GM19351 (cell line): Measurements from ENCODE around the gene BAZ2B.

Source experiments
- ATAC-seq: cut with Tn5 transposase; IDR thresholded peaks from one replicate; pipeline ENCODE4 v1.9.1; 2021; ENCODE audit warnings: mild to moderate bottlenecking, moderate library complexity; ENCODE audit not compliant: unreplicated experiment

The BAZ2B gene

DNA sequence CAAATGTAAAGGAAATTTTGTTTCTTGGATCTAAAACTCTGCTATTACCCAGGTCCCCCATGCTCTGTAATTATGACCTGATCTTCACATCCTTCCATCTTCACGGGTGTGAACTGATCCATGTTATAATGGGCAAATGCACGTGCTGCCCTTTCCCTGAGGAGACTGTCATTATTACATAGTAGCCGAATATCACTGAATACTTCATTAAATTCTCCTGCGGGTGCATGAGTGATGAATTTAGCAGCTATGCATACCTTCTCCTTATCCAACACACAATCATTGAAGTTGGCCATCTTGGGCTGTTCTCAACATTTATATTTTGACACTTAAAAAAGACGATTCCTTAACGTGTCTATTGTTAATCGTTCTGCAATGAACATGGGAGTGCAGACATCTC, 153.4 kb downstream of the BAZ2B start:
- ATAC-seq: no peak

DNA sequence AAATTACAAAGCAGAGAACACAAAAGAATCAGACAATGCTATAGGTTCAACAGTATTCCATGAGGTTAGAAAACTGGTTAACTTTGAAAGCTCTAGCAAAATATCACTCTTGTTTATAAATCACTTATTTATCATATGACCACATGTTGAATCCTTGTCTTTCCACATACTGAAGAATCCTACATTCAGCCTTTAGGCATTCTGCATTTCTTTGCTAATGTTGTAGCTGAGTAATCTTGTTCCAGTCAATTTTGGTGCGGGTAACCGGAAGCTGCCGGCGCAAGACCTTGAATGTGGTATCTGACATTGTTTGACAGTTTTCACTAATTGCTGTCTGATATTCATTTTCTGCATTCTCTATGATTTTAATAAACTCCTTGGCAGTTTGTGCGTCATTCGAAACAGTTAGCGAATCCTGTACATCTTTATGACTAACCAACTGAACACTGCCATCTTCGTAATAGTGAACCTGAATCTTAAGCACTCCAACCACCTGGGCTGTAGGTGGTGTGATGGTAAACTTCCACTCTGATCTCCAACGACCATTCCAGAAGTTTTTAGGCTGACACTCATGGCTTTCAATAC, 154.1 kb downstream of the BAZ2B start:
- ATAC-seq: no peak

DNA sequence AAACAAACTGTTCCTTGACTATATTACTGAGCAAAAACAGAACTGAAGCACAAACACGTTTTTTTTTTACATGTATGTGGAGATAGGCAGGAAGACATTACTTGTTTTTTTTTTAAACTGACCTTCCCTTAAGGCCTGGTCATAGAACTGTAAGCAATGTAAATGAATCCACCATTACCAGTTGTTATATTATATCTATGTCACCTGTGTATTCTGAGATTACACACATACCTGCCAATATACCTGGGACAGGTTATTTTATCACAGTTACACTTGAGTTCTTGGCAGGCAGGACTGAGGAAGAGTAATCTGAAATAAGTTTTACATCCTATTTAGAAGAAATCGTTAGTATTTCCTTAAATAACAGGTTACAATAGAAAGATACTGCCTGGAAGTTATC, 155.3 kb downstream of the BAZ2B start:
- no peak for ATAC-seq

DNA sequence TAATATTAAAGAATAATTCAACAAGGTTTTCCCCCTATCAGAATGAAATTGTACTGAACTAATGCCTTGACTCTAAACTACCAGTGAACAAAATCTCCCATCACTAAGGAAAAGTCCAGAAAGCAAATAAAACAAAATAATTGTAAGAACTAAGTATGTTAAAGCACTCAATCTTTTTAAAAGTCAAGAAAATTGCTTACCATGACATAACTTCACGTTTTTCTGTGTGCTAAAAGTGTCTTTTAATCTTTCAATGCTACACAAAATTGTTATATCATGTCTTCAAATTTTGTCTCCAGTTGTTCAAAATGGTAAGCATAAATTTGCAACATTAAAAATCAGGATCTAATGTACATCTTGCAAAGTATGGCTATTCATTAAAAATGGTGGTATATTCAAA, 156.1 kb downstream of the BAZ2B start:
- no peak for ATAC-seq

DNA sequence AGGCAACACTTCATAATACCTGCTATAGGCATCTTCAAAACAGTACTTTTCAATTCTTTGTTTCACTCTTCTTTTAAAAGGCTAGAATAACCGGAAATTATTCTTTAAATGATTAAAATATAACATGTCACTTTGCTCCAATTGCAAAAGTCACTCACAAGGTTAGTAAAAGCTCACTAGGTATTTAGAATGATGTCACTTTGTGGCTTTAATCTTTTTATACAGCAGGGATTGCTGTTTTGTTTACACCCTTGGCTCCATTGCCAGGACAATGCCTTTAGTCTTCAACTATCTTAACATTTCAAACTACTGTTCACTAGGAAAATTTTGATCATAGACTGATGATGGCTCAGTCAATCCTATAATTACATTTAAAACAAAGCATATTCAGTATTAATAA, 157.1 kb downstream of the BAZ2B start:
- ATAC-seq: no peak

DNA sequence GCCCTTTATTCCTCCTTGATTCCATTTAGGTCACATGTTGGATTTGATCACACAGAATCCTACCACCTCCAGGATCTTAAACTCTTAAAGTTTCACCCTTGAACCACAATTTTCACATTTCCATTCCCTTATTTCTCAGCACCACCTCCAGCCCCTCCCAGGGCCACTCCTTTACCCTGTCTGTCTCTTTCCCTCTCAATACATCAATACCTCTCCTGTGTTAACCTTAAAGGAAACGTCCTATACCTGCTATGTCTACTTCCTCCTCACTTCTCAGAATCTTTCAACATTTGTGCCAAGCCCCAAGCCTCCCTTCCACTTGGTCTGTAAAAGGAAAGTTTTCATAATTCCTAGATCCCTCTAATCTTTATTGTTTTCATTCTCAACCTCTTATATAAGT, 158.8 kb downstream of the BAZ2B start:
- ATAC-seq: no peak

DNA sequence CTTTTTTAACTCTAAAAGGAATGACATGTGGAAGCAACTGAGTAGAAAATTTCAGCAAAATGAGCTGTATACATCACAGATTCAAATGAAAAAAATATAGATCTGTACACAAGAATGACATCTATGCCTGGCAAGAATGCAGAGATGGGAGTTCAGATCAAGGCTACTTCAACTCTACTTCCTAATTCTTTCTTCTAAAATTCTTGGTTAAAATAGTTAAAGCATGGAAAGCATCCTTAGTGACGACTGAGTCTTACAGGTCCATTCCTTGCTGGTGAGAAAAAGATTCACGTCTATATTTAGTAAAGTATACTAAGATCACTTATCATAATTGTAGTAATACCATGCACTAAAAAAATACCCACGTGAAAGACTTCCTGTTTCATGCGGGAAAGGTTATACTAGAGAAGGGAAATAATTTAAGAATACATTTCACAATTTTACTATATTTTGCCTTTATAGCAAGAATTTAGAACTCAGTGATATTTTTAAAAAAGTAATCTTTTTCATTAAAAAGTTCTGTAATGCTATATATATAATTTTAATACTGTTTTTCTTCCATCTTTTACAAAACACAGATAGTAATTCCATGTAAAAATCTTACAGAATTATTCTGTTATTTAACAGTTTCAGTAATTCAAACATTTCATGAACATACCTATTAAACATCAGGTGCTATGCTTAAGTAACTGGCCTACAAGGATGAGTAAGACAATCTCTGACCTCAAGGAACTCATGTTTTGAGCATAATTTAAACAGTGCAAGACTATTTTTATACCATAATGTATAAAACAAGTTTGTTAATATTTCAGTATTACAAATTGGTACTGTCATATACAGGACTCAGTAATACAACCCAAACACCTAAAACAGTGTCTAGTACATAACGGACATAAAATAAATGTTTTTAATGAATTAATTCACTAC, 159.6 kb downstream of the BAZ2B start:
- ATAC-seq: peak; percentile 55

DNA sequence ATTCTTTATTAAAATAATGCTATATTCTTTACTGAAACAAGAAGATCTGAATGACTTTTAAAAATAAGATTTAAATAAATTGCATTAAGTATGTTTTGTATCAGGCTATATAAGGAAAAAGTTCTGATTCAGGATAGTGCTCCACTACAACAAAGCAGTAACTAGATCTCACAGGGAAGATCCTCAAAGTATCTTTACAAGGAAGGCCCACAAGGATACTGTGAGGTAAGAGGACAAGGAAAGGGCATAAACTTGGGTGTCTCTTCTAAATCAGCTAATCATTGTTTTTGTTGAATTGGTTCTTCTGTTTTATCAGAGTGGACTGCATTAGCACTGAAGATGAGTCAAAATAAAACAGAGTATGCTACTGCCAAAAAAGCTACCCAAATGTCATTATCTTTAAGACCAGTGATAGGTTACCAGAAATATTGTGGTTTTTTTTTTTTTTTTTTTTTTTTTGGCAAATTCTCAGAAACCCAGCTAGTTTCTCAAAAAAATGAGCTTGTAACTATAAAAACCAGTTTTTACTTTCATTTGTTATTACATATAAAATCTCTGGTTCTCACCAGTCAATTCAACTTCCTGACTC, 160.9 kb downstream of the BAZ2B start:
- ATAC-seq: no peak

DNA sequence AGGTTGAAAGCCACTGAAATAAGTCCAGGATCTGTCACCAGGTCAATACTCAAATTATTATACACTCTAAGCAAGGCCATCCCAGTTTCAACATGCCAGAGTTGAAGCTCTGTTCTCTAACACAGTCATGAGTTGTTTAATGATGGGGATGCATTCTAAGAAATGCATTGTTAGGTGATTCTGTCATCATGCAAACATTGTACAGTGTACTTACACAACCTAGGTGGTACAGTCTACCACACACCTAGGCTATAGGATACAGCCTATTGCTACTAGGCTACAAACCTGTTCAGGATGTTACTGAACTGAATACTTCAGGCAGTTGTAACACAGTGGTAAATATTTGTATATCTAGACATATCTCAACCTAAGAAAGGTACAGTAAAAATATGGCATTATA, 162.2 kb downstream of the BAZ2B start:
- ATAC-seq: no peak

DNA sequence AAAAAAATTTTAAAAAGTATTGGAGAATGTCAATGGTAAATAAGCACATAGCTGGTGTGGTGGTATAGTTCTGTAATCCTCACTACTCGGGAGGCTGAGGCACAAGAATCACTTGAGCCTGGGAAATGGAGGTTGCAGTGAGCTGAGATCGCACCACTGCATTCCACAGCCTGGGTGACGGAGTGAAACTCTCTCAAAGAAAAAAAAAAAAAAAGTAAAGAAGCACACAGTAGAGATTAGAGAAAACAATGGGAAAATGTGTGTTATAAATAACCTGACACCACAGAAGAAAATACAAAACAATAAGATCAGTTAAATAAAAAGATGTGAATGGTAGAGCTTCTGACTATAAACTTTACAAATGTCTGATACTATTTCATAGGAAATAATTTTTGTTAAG, 166.2 kb downstream of the BAZ2B start:
- no peak for ATAC-seq

DNA sequence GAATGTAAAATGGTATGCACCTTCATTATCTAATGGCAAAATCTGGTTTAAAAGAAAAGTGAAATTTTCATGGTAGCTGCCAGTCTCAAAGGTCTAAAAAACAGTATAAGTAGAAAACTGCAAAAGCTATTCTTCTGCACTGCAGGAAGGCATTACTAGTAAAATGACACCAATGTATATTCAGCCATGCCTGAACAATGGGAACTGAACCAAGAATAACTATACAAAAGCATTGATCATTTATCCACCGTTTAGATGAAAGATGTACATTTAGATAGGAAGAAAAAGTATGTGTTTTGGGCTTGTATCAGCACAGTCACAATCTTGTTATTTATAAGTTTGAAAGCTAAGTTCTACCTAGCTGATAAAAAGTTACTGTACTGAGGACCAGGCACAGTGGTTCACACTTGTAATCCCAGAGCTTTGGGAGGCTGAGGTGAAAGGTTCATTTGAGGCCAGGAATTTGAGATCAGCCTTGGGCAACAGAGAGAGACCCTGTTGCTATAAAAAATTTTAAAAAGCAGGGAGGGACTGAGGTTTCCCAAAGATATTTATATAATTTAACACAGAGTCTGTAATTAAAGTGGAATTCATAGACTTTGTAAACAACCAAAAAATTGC, 166.7 kb downstream of the BAZ2B start:
- no peak for ATAC-seq

DNA sequence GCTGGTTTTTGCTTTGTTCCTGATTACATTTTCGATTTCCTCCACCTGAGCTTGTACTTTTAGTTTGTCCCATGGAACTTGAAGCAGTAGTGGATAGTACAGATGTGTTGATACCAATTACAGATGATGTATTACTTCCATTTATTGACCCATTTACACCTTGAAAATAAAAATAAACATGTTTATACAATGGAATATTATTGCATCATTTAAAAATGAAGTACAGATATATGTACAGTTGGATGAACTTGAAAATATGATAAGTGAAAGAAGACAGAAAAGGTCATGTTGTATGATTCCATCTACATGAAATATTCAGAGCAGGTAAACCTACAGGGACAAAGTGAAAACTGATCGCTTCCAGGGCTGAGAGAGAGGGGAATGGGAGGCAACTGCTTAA, 169.5 kb downstream of the BAZ2B start:
- no peak for ATAC-seq

DNA sequence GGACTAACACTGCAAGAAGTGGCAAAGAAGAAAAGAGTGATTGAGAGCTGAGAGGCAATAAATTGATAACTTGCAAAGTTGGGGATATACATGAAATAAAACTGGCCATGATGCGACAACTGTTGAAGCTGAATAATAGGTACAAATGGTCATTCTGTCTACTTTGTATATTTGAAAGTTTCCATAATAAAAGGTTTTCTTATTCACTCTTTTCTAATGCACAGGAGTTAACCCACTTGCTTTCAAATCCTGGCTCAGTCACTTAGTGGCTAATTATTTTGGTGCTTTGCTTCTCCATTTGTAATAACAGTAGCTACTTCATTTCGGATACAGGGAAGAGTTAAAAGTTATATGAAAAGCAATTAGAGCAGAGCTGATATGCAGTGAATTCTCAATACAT, 170.1 kb downstream of the BAZ2B start:
- ATAC-seq: no peak

DNA sequence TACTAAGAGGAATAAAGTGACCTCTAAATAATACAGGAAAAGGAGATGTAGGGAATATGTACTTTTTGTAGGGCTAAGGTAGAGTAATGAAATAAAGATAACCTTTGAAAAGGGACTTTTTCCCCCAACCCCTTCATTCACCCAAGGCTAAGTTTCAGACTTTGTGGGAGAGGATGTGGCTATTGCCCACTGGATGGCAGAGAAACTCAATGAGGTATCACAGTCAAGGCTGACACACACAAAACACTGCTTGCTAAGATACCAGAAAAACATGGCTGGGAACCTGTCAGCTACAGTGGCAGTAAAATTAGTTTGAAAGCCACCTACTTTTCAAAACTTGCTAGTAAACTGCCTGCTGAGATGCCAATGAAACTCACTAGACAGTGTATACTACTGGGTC, 171.0 kb downstream of the BAZ2B start:
- ATAC-seq: no peak

DNA sequence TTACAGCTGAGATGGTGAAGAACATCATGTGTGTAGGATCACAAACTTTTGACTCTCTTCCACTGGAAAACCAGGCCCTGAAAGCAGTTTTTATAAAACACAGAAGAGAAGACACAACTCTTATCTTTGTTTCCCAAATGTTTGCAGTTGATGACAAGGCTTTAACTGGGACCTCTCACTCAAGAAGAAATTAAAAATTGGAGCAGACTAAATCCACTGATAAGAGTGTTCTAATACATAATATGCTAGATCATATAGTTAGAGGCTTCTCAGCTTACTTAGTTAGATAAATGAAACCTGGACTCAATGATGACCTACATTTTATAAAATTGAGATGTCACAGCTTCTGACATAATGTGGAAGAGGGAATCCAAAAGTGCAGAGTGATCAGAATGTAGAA, 171.6 kb downstream of the BAZ2B start:
- no peak for ATAC-seq

DNA sequence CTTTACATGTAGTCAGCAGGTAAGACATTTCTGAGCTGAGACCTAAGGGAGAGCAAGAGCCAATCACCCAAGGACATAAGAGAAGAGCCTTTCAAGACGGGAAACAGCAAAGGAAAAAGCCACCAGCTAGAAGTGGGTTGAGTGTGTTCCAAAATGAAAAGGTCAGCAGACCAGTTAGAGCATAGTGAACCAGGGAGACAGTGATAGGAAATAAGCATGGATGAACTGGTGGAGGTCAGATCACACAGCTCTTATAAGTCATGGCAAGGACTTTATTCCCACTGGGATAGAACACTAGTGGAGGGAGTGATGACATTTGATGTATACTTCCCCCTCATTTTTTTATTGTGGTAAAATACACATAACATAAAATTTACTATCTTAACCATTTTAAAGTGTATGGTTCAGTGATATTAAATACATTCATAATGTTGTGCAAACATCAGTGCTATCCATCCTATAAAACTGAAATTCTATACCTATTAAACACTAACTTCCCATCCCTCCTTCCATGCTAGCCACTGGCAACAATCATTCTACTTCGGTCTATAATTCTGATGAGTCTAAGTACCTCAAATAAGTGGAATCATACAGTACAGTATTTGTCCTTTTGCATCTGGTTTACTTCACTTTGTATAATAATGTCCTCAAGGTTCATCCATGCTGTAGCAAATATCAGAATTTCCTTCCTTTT, 174.0 kb downstream of the BAZ2B start:
- ATAC-seq: no peak

DNA sequence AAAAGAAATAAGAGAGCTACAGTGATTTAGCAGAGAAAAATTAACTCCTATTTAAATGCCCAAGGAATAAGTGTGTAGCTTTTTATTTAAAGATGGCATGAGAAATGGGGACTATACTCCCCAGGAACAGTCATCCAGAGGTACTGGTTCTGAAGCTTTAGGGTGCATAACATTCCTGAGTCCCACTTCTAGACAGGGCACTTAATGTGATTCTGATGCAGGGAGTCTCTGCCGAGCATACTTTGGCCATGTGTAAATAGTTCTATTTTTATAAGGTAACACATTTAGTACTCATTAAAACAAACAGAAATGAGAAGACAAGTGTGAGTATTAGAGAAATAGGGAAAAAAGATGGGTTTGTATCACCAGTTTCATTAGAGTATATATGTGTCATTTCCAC, 175.2 kb downstream of the BAZ2B start:
- ATAC-seq: no peak

DNA sequence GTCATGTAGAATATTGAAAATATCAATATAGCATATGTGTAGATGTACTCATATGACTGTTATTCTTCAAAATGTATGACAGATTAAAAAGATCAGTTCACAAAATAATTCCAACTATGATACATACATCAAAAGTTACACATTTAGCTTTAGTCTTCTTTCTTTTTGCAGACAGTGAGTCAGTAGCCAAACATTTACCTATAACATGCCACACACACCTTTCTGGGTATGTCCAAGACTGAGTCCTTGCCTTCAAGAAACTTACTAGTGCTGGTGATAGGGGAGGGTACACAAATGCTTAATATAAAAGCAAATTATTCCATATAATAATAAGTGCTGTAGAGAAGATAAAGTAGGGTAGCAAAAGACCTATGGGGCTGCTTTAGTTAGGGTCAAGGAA, 176.9 kb downstream of the BAZ2B start:
- ATAC-seq: no peak

DNA sequence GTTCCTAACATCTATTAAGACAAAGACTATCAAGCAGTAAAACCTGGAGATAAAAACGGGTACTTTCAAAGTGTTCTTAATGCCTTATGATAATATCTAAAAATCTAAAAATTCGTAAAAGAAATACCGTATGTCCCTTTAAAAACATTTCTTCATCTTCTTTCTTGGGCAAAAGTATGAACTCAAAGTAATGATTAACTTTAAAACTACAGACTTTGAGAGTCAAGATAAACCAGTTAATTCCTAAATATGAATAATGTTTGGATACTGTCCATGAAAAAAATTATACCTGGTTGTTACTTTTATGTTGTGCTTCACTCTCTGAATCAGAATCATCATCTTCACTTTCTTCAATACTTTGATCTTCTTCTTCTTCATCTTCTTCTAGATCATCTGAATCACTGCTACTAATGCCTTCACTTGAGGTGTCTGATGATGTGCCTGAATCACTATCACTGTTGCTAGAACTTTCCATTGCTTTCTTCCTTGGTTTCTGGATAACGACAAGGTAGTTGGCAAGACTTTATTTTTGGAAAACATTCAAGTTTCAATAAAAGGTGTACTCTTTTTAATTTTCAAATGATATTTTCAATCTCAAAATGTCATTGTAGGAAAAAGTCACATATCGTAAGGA, 177.5 kb downstream of the BAZ2B start:
- no peak for ATAC-seq

DNA sequence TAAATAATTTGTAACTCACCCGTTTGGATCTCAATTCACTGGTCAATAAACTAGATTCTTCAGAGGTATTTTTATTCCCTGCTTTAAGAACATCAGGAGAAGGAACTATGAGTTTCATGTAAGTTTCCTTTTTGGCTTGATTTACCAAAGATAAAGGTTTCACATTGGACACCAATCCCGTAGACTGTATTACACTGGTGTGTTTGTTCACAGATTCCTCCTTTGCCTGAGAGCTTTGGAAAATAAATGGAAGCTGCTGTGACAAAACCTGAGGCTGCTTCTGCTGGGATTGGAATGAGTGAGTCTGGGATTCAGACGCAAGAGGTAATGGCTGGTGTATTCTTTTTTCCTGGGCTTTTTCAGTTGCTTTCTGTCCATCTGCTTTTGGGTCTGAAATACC, 178.1 kb downstream of the BAZ2B start:
- no peak for ATAC-seq

DNA sequence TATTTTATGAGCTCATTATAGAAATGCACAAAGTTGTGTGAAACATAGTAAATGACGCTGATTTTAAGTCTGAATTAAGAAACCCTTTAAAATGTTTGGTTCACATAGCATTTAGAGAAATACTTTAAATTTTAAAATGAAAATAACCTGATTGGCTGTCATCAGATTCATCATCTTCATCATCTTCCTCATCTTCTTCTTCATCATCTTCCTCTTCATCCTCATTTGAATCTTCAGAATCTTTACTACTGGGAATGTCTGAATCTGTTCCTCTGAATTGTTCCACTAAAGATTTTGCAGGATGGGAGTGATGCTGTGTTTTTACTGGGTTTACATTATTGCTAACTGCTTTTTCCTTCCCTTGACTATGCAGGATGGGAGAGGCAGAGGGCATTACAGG, 183.7 kb downstream of the BAZ2B start:
- ATAC-seq: no peak
